GM21786 (cell line): ENCODE measurements around the gene GIT1.
A peak's percentile ranks its signal among the peaks of the same experiment; 100 is the strongest.

Source experiments
- ATAC-seq: cut with Tn5 transposase; IDR thresholded peaks from one replicate; pipeline ENCODE4 v1.9.1; 2021; ENCODE audit not compliant: unreplicated experiment

The GIT1 gene

DNA sequence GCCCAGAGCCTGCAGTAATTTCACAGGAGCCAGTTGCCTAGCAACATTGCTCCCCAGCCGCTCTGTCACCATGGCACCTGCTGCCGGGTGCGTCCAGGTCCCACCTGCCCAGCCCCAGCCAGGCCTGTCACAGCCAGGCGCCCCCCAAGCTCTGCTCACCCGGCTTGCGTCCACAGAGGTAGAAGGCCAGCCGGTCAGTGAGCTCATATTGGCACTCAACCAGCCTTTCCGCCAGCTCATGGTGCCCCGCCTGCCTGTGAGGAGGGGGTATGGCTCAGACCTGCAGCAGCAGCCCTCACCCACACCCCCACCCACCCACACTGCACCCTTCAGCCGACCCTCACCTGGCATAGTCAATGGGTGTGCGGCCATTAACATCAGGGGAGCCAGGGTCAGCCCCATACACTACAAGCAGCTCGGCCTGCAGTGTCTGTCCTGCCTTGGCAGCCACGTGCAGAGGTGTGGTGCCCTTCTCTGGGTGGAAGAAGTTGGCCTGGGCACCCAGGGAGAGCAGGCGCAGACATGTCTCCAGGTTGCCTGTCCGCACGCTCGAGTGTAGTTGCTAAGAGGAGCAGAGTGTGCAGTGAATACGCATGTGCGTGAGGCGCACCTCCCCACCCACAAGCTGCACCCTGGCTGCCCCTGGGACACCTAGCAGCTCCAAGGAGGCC lies 7.7 kb downstream of the GIT1 start:
- no peak for ATAC-seq

DNA sequence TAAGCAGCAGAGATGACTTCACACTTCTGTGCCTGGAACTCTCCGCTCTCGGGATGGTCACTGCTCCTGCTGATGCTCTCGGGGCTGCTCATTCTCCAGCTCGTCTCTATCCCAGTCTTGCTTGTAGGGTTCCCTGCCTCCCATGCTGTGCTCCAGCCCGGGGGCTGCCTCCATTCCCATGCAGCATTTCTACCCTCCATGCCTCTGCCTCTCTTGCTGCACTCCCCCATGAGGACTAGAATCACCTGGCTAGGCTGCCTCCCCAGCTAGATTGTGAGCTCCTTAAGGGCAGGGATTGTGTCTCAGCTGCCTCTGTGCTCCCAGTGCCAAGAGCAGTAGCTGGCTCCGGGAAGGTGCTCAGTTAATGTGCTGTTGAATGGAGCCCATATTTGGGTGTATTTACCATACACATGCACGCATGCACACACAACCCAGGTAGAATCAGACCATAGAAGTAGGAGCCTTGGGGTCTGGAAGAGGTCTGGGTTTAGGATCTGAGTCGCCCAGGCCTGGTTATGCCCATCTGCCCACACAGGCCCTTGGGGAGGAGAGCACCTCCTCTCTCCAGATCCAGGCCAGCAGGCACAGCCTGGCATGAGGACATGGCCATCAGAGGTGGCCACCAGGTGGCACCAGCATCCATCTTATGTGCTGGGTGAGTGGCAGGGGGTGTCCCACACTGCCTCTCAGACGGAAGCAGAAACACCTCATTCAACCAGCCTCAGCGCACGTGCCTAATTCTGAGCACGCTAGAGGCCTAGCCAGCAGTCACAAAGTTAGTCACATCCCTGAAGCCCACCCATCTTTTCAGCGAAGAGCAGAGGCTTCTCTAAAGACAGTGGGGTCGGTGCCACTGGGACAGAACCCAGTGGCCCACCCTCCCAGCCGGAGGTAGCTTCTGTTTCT lies 9.3 kb downstream of the GIT1 start:
- ATAC-seq, result peak; percentile 79

DNA sequence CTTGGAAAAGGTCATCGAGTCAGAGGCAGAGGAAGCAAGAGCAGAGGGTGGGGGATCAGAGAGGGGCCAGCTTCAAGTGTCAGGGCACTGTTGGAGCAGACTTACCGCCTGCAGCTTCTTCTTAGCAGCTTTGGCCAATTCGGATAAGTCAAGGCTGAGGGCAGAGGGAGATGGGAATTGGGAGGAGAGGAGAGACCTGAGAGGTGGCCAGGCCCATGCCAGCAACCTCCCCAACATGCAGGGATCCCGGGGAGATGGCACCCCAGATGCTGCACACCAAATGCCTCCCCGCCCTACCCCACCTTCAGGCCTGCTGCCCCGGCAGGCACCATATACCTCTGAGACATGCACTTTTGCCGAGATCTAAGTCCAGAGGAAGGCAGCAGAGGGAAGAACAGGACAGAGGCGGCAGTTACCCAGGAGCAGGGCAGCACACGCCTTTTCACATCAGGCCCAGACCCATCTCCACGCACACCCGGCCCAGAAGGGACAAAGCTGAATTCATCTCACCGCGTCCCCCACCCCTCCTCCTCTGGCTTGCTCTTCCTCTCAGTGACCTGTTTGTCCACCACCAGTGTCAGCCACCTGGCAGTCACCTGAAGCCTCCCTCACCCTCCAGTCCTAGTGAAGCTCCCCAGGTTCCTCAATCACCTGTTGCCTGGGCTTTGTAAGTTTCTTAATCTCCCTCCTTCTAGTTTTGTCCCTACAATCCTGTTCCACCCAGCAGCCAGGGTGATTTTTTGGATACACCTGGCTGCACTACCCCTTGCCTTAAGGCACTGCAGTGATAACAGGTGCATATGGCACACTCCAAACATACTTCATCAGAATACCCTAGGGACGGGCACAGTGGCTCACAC lies 10.6 kb downstream of the GIT1 start:
- no peak for ATAC-seq

DNA sequence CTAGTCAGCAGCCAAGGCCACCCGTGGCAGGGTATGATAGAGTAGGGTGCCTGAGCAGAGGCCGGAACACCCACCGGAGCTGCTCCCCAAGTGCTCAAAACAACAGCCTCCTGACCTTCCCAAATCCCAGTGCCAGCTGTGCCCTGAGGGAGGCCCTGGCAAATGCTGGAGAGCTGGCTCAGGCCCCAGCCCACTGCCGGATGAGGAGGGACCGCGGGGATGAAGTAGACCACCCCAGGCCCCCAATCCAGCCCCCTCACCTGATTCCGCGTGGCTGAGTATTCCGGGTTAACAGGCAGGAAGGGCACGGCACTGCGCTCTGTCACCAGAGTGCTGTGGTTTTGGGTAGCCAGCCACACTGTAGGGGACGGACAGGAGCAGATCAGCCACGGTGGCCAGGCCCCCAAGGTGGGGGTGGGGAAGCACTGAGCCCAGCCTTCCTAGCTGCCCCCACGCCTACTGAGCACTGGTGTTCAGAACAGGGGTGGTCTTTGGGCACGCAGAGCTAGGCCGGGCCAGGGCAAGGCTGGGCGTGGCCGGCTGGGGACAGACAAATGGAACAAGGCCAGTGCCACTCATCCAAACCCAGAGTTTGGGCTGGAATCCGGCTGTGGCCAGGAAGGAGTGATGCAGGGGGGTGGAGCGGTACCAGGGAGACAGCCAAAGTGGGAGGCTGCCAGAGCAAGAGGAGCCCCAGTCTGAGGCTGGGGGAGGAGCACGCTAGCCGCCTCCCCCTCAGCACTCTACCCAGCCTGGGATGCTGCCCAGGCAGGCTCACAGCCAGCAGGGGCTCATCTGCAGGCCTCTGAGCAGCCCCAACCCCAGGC lies 11.8 kb downstream of the GIT1 start:
- ATAC-seq, result no peak

DNA sequence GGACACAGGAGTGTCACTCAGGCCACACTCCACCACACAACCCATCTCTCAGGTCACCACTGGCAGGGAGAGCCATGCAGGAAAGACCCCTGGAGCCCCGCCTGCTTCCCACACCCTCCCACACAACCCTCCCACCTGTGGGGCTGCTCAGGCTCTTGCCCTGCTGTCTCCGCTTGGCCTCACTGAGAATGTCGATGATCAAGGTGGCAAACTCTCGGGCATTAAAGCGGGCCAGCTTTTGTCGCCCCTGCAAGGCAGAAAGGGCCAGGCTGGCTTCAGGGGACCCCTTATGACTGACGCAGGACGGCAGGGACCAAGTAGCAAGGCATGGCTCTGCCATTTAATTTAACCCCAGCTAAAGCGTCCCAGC lies 12.5 kb downstream of the GIT1 start:
- no peak for ATAC-seq

DNA sequence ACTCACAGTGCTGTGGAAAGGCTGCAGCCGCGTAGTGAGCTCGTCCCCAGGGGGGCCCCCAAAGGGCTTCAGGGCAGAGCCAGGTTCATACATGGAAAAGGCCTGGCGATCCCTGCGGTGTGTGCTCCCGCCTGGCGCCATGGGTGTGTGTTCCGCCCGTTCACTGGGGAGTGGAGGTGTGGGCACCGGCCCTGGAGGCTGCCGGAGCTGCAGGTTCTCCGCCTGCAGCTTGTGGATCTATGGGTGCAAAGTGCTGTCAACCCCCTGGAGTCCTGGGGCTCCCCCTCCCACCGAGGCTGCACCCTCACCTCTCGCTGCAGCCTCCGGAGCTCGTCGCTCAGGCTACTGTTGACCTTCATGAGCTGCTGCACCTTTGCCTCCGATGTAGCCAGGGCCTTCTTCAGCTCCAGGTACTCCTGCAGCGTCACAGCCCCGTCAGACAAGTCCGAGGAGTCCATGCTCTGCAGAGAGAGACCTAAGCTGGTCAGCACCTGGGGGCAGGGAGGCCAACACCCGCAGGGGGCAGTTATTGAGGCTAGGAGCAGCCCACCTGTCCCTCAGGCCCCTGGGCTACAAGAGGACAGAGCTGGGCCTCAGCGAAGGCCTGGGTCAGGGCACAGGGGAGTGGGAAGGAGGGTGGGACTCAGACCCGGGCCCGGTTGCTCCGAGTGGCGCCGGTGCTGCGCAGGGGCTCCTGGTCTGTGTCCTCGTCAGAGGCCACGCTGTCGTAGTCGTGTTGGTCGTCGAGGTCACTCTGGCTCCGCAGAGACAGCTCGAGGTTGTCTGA lies 13.0 kb downstream of the GIT1 start:
- no peak for ATAC-seq

DNA sequence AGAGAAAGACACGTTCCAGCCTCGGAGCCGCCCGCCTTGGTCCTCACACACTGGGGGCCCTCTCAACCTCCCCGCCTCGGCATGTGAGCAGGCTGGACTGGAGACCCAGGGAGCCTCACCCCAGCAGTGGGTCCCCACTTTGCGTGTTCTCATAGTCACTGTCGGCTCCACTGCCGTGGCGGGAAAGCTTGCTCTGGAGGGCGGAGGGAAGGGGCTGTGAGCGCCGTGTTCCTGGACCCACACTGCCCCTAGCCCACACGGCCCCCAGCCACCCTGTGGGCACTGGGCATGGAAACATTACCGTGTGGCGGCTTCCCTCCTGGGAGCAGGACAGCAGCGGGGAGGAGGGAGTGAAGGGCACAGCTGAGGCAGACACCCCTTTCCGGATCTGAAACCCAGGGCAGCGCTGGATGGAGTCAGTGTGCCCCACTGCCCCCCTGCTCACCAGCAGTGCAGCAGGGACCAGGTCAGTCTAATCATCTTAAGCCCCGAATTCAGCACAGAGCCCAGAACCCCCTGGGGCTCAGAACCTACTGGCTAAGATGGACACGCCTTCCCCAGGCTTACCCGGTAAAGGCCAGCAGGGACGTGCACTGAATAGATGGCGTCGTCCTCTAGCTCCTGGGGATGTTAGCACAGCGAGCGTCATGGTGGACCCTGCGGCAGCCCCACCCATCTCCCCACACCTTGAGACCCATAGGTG lies 13.8 kb downstream of the GIT1 start:
- ATAC-seq, result no peak

DNA sequence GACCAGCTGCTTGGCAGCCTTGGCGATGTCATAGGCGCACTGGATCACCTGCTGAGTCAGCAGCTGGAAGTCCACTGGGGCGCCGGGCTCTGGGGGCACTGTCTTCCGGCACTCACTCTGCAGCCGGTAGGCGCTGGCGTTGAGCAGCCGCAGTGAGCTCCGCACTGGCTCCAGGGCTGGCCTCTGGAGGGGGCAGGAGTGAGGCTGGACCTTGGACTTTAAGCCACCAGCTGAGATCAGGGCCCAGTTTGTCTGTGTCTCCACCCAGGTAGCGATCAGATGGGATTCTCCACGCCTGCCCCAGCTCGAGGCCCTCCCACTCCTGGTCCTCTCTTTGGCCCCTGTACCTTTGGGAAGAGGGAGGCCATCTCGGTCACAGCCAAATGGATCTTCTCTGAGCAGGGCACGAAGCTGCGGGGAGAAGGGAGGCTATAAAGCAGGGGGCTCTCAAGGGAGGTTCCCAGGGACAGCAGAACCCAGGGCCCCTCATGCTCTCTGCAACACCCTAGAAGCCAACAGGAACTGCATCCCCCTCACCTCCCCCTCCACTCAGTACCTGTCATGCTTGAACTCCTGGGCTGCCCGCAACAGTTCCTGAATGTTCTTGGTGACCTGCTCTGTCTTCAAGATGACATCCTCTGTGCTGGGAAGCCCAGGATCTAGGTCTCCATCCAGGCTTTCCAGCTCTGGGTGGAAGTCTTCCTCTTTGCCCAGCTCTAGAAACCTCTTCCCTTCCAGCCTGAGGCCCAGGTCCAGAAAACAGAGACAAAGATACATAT lies 14.5 kb downstream of the GIT1 start:
- ATAC-seq, result no peak

DNA sequence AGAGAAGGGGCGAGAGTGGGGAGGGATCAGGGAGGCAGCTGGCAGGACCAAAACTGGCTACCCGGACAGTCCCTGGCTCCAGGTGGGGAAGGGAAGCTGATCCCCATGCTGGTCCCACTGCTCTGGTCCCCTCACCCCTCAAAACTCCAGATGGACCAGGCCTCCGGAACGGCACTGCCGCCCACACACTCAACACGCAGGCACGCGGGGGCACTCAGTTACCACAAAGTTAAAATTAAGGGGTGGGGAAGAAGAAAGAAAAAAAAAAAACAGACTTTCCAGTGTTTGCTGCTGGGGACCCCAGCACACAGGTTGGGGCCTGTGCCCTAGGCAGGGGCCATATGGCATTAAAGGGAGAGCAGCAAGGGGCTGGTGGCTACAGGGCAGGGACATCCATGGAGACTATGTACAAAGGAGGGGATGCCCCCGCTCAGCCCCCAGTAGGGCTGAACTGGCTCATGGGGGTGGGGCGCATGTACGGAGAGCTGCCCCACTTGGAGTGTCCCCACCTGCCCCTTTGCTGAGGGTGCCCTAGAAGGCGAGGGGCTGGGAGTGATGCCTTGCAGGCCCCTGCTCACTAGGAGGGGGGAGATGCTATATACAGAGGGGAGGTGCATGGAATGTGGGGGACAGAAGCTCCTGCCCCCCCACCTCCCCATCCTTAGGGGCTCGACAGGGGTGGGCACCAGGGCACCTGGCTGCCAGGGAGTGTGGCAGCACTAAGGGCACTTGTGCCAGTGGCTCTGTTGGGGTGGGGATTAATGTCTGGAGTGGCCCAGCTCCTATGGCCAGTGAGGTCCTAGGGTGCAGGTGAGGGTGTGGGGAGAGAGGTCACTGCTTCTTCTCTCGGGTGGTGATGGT lies 15.3 kb downstream of the GIT1 start:
- ATAC-seq, result no peak

DNA sequence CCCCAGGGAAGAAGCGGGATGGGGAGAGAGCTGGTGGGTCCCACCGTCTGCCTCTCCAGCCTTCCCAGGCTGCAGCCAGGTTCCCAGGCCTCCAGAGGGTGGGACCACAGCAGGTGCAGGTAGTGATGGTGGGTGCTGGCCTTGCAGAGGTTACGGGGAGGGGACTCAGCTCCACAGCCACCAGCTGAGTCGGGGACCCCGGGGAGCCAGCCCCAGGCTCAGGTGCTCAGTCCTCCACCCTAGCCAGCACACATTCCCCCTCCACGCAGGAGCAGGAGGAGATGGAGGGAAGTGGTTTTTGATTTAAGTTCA lies 15.9 kb downstream of the GIT1 start:
- no peak for ATAC-seq

DNA sequence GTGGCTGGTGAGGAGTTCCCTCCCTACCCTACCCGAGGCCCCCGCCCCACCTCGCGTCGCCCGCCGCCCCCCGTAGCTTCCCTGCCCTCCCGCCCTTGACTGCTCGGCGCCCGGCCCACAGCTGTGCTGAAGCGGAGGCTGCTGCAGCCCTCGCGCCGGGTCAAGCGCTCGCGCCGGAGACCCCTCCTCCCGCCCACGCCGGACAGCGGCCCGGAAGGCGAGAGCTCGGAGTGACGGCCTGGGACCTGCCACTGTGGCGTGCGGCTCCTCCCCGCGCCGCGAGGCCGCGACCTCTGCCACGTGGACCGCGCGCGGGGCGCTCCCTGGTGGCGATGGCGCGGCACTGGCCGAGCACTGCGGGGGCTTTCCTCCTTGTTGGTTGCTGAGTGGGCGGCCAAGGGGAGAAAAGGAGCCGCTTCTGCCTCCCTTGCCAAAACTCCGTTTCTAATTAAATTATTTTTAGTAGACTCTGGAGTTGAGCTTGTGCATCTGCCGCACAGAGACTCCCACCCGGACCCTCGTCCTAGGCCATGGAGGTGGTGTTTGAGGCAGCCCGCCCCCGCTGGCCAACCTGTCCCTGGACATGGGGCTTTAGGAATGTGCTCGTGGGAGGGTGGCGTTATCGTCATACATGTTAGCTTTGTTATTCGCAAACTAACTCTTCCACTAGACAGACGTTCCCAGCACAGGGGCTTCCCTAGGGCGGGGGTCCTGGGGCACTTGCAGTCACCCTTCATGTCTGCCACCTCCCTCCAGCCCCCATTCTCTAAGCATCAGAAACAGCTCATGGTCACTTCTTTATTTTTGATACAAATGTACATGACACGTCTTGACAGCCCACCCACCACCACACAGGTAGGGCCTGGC lies 16.5 kb downstream of the GIT1 start:
- ATAC-seq, result no peak

DNA sequence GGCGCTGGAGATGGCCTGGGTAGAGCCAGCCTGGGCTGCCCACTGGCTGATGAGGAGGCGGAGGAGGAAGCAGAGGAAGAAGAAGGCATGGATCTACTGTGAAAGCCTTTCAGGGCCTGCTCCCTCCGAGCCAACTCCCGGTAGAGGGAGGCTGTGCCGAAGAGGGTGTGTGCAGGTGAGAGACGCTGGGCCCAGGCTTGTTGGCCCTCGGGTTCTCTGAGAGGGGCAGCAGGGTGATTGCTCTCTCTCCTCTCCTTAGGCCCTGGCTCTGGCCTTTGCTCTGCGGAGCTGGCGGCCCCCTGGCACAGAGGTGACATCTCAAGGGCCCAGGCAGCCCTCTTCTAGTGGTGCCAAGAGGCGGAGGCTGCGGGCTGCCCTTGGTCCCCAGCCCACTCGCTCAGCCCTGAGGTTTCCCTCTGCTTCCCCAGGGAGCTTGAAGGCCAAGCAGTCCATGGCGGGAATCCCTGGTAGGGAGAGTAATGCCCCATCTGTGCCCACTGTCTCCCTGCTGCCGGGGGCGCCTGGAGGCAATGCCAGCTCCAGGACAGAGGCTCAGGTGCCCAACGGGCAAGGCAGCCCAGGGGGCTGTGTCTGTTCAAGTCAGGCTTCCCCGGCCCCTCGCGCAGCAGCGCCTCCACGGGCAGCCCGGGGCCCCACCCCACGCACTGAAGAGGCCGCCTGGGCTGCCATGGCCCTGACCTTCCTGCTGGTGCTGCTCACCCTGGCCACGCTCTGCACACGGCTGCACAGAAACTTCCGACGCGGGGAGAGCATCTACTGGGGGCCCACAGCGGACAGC lies 17.4 kb downstream of the GIT1 start:
- no peak for ATAC-seq

DNA sequence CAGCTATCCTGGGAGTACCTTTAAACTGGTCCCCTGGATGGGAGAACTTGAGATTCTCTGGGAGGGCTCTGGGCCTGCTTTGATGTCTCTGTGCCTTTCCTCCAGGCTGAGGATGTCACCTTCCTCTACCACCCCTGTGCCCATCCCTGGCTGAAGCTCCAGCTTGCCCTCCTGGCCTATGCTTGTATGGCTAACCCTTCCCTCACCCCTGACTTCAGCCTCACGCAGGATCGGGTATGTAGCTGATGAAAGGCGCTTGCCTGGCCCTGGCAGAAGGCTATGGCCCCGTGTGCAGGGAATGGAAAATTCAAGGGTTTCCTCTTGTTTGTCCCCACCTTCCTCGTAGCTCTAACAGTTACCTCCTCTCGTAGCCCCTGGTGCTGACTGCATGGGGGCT lies 18.0 kb downstream of the GIT1 start:
- ATAC-seq, result no peak

DNA sequence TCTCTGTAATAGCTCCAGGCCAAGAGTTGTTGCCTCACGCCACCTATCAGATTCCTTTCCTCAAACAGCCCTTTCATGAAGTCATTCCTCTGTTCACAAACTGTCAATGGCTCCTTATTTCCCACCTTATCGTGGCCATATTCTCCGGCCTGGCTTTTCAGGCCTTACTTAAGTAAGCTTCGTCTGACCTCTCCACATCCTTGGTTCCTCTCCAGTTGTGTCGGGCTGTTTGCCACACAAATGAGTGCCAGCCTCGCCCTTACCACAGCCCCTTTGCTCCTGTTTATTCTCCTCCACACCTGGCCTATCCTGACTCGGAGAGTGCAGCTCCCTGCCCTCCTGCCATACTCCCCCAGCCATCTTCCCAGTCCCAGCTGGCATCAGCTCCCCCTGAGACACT lies 18.9 kb downstream of the GIT1 start:
- no peak for ATAC-seq

DNA sequence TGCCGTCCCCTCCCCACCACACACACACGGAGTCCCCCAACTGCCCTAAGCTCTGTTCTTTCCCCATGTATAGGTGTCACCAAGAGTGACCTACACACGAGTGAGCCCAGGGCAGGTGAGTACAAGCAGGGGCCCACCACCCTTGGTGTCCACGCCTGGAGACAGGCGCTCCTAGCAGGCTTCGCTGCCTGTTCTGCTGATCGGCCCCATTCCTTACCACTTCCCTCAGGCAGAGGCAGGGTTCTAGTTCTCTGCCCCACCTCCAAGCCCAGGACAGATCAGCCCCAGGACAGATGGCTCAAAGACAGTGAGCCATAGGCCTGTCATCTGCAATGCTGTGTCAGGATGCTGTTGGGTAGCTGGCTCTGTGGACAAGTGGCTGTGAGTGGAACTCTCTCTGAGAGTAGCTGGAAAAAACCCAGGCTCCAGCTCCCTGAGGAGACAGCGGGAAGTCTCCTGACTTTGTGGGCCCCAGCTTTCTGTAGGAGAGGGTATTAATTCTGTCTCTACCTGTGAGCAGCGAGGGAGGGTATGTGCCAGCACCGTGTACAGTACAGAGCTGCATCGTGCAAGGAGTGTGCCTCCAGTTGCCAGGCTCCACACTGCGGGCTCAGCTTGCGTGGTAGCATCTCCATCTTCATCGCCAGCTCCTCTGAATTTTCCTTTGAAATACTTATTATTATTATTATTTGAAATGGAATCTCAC lies 20.1 kb downstream of the GIT1 start:
- no peak for ATAC-seq
